Lower leg skin (tissue), 4 donors: ENCODE data around the gene TMEM135. TPM values are rescaled to one million over a fixed set of nuclear protein-coding genes. Genes with fewer than 3 reads are reported as not detected.

Source experiments
- DNase-seq, 2 donors: peaks; one replicate each; pipeline ENCODE4 v3.0.0-alpha.2; 2019; ENCODE audit warnings: low spot score in 2 of 2
- H3K4me3 ChIP-seq: fragments of 200-600 bp; sonication (generic); 2 replicates; pipeline ENCODE4 v1.5.1; 2017; ENCODE audit warnings: mild to moderate bottlenecking, low read depth; ENCODE audit not compliant: poor library complexity, severe bottlenecking
- CTCF ChIP-seq, 3 donors: fragments of 450-650 bp; IDR thresholded peaks; one replicate each; pipeline ENCODE4 v1.5.1; 2016; ENCODE audit warnings: antibody characterized with exemption in 3 of 3, mild to moderate bottlenecking in 3 of 3, moderate library complexity in 2 of 3
- POLR2A ChIP-seq, 2 donors: fragments of 450-650 bp; IDR thresholded peaks; one replicate each; pipeline ENCODE4 v1.6.1; 2016 to 2017; ENCODE audit warnings: antibody characterized with exemption in 2 of 2, mild to moderate bottlenecking in 1 of 2, moderate library complexity in 1 of 2
- WGBS, 2 donors: methylation state at CpG; one replicate each; pipeline ENCODE4 v1.1.5; 2018; 5-methylcytosine and 5-hydroxymethylcytosine counted together
- intact Hi-C: fragments of 100-400 bp; cut with DNase I; formaldehyde crosslinking; loops from one replicate; pipeline ENCODE4 v1.15.0; 2023; ENCODE audit warnings: low total_unique reads
- total RNA-seq, 4 donors: library from RNA; depleted of rRNA; stranded (reverse); fragments of >200 nt; gene quantifications; one replicate each; pipeline ENCODE4 v1.1.0, GENCODE V29; 2016

TMEM135 gene
- total RNA-seq, 4 donors from 2014 or later, result 6.2 to 14.2 (median 10.3) TPM

- intact Hi-C loops, result no loop called here
- H3K4me3 ChIP-seq, result no peak overlapping the region
- DNase-seq, result no peak
- TF ChIP-seq POLR2A (IDR thresholded peaks at IDR 0.05), result no peak
- no peak for TF ChIP-seq CTCF (IDR thresholded peaks at IDR 0.05)
- 74 to 79% methylated on average over 3 of the region's 3 CpGs for WGBS, 2 donors
Measured at GRCh38 chr11:87300640-87301380, 263.1 kb downstream of the TMEM135 start.

GRCh38 chr11:87301785-87302540 lies 264.2 kb downstream of the TMEM135 start:
- DNase-seq, result no peak
- intact Hi-C loops, result no loop called here
- no peak overlapping the region for H3K4me3 ChIP-seq
- 20 to 21% methylated on average over 2 of the region's 2 CpGs for WGBS, 2 donors
- TF ChIP-seq CTCF (IDR thresholded peaks at IDR 0.05), result no peak
- no peak for TF ChIP-seq POLR2A (IDR thresholded peaks at IDR 0.05)

- WGBS, 2 donors, result 75 to 81% methylated on average over 1 of the region's 1 CpG
- intact Hi-C loops, result no loop called here
- no peak overlapping the region for H3K4me3 ChIP-seq
- TF ChIP-seq CTCF (IDR thresholded peaks at IDR 0.05), result no peak
- TF ChIP-seq POLR2A (IDR thresholded peaks at IDR 0.05), result no peak
- no peak for DNase-seq
Measured at GRCh38 chr11:87304412-87304811, 266.7 kb downstream of the TMEM135 start.

- TF ChIP-seq CTCF (IDR thresholded peaks at IDR 0.05), result no peak
- no peak for TF ChIP-seq POLR2A (IDR thresholded peaks at IDR 0.05)
- no peak for DNase-seq
- 96 to 100% methylated on average over 1 of the region's 1 CpG for WGBS, 2 donors
- intact Hi-C loops, result no loop called here
- no peak overlapping the region for H3K4me3 ChIP-seq
Measured at GRCh38 chr11:87306262-87306851, 268.6 kb downstream of the TMEM135 start.

- 65 to 80% methylated on average over 1 of the region's 1 CpG for WGBS, 2 donors
- no peak overlapping the region for H3K4me3 ChIP-seq
- TF ChIP-seq CTCF (IDR thresholded peaks at IDR 0.05) (no peak), POLR2A (IDR thresholded peaks at IDR 0.05) (no peak)
- intact Hi-C loops, result no loop called here
- no peak for DNase-seq
Measured at GRCh38 chr11:87307101-87307500, 269.4 kb downstream of the TMEM135 start.
